HEK293 (cell line): ENCODE measurements around the gene C14orf119.

Experiments used
- EGR2 ChIP-seq: fragments of 450-650 bp; formaldehyde crosslinking; IDR thresholded peaks from 2 replicates; pipeline ENCODE4 v1.5.1; 2016; ENCODE audit warnings: low read depth, missing biosample characterization, missing genetic modification characterization
- GLIS1 ChIP-seq: fragments of 450-650 bp; formaldehyde crosslinking; IDR thresholded peaks from 2 replicates; pipeline ENCODE4 v1.5.1; 2016; ENCODE audit warnings: missing biosample characterization, missing genetic modification characterization
- HIC1 ChIP-seq: fragments of 450-650 bp; formaldehyde crosslinking; IDR thresholded peaks from 2 replicates; pipeline ENCODE4 v1.5.1; 2016; ENCODE audit warnings: missing biosample characterization, missing genetic modification characterization
- KLF1 ChIP-seq: fragments of 450-650 bp; formaldehyde crosslinking; IDR thresholded peaks from 2 replicates; pipeline ENCODE4 v1.5.1; 2016; ENCODE audit warnings: missing biosample characterization, missing genetic modification characterization
- KLF7 ChIP-seq: fragments of 450-650 bp; formaldehyde crosslinking; IDR thresholded peaks from 2 replicates; pipeline ENCODE4 v1.5.1; 2016; ENCODE audit warnings: missing biosample characterization, missing genetic modification characterization, borderline replicate concordance
- MZF1 ChIP-seq: fragments of 450-650 bp; formaldehyde crosslinking; IDR thresholded peaks from 2 replicates; pipeline ENCODE4 v1.5.1; 2017; ENCODE audit warnings: missing biosample characterization, missing genetic modification characterization, borderline replicate concordance
- RBAK ChIP-seq: fragments of 450-650 bp; formaldehyde crosslinking; IDR thresholded peaks from 2 replicates; pipeline ENCODE4 v1.5.1; 2016; ENCODE audit warnings: missing biosample characterization, missing genetic modification characterization
- REPIN1 ChIP-seq: fragments of 450-650 bp; formaldehyde crosslinking; IDR thresholded peaks from 2 replicates; pipeline ENCODE4 v1.5.1; 2017; ENCODE audit warnings: missing biosample characterization, missing genetic modification characterization, low read depth
- REST ChIP-seq: fragments of 450-650 bp; formaldehyde crosslinking; IDR thresholded peaks from 2 replicates; pipeline ENCODE4 v1.5.1; 2016; ENCODE audit warnings: missing biosample characterization, missing genetic modification characterization
- SCRT1 ChIP-seq: fragments of 450-650 bp; formaldehyde crosslinking; IDR thresholded peaks from 2 replicates; pipeline ENCODE4 v1.5.1; 2016; ENCODE audit warnings: missing biosample characterization, missing genetic modification characterization, borderline replicate concordance
- SP2 ChIP-seq: fragments of 450-650 bp; formaldehyde crosslinking; IDR thresholded peaks from 2 replicates; pipeline ENCODE4 v1.5.1; 2016; ENCODE audit warnings: missing biosample characterization, missing genetic modification characterization
- TCF7L2 ChIP-seq: IDR thresholded peaks from 2 replicates; pipeline ENCODE4 v1.6.1; 2011; ENCODE audit warnings: low read depth, mild to moderate bottlenecking, inconsistent platforms, low read length, moderate library complexity, borderline replicate concordance
- ZBTB48 ChIP-seq: fragments of 450-650 bp; formaldehyde crosslinking; IDR thresholded peaks from 2 replicates; pipeline ENCODE4 v1.5.1; 2016; ENCODE audit warnings: missing biosample characterization, missing genetic modification characterization
- ZBTB49 ChIP-seq: fragments of 450-650 bp; formaldehyde crosslinking; IDR thresholded peaks from 2 replicates; pipeline ENCODE4 v1.5.1; 2016; ENCODE audit warnings: missing biosample characterization, missing genetic modification characterization, low read depth
- ZFP3 ChIP-seq: fragments of 450-650 bp; formaldehyde crosslinking; IDR thresholded peaks from 2 replicates; pipeline ENCODE4 v1.5.1; 2016; ENCODE audit warnings: low read depth, missing biosample characterization, missing genetic modification characterization
- ZFP69B ChIP-seq: fragments of 450-650 bp; formaldehyde crosslinking; IDR thresholded peaks from 2 replicates; pipeline ENCODE4 v1.5.1; 2016; ENCODE audit warnings: missing biosample characterization, missing genetic modification characterization
- ZNF335 ChIP-seq: fragments of 450-650 bp; formaldehyde crosslinking; conservative IDR thresholded peaks from 2 replicates; pipeline ENCODE4 v1.5.1; 2016; ENCODE audit warnings: missing biosample characterization, missing genetic modification characterization
- ZNF341 ChIP-seq: fragments of 450-650 bp; formaldehyde crosslinking; IDR thresholded peaks from 2 replicates; pipeline ENCODE4; 2016; ENCODE audit warnings: low read depth, missing biosample characterization, missing genetic modification characterization
- ZNF366 ChIP-seq: fragments of 450-650 bp; formaldehyde crosslinking; conservative IDR thresholded peaks from 2 replicates; pipeline ENCODE4 v1.5.1; 2016; ENCODE audit warnings: missing biosample characterization, missing genetic modification characterization
- ZNF391 ChIP-seq: fragments of 450-650 bp; formaldehyde crosslinking; IDR thresholded peaks from 2 replicates; pipeline ENCODE4 v1.5.1; 2016; ENCODE audit warnings: low read depth, missing biosample characterization, missing genetic modification characterization, borderline replicate concordance
- ZNF529 ChIP-seq: fragments of 450-650 bp; formaldehyde crosslinking; IDR thresholded peaks from 2 replicates; pipeline ENCODE4 v1.5.1; 2017; ENCODE audit warnings: missing genetic modification characterization, missing biosample characterization; ENCODE audit not compliant: insufficient replicate concordance
- ZNF571 ChIP-seq: fragments of 450-650 bp; formaldehyde crosslinking; IDR thresholded peaks from 2 replicates; pipeline ENCODE4 v1.5.0; 2017; ENCODE audit warnings: missing biosample characterization, missing genetic modification characterization
- ZNF768 ChIP-seq: fragments of 450-650 bp; formaldehyde crosslinking; IDR thresholded peaks from 2 replicates; pipeline ENCODE4 v1.5.1; 2018; ENCODE audit warnings: missing biosample characterization, mild to moderate bottlenecking, missing genetic modification characterization
- TF ChIP-seq, protein P1 (sequence below): fragments of 450-650 bp; formaldehyde crosslinking; optimal IDR thresholded peaks from 2 replicates; pipeline ENCODE3; 2016; ENCODE audit warnings: missing biosample characterization, mild to moderate bottlenecking, missing genetic modification characterization
- TF ChIP-seq, protein P2 (sequence below): fragments of 450-650 bp; formaldehyde crosslinking; IDR thresholded peaks from 2 replicates; pipeline ENCODE4 v1.5.1; 2016; ENCODE audit warnings: missing biosample characterization, missing genetic modification characterization
- TF ChIP-seq, protein P3 (sequence below): fragments of 450-650 bp; formaldehyde crosslinking; IDR thresholded peaks from 2 replicates; pipeline ENCODE4 v1.5.1; 2016; ENCODE audit warnings: missing biosample characterization, missing genetic modification characterization

The C14orf119 gene

GRCh38 chr14:23057757-23058653 is 37.3 kb upstream of the C14orf119 start (continued):
- TF ChIP-seq, protein P1, sequence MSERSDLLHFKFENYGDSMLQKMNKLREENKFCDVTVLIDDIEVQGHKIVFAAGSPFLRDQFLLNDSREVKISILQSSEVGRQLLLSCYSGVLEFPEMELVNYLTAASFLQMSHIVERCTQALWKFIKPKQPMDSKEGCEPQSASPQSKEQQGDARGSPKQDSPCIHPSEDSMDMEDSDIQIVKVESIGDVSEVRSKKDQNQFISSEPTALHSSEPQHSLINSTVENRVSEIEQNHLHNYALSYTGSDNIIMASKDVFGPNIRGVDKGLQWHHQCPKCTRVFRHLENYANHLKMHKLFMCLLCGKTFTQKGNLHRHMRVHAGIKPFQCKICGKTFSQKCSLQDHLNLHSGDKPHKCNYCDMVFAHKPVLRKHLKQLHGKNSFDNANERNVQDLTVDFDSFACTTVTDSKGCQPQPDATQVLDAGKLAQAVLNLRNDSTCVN (tag by site-specific recombination), result peak; percentile 88
- TF ChIP-seq ZBTB48, result peak; percentile 88; the same call in 1 of the 2 replicates
- TF ChIP-seq ZNF335 (tag by site-specific recombination), result peak; percentile 86
- TF ChIP-seq ZFP3 (tag by site-specific recombination), result no peak
- 0 out of 2 replicates have a peak, but pooled peaks have one; percentile 16 for TF ChIP-seq KLF7 (tag by site-specific recombination)
- TF ChIP-seq, protein P2, sequence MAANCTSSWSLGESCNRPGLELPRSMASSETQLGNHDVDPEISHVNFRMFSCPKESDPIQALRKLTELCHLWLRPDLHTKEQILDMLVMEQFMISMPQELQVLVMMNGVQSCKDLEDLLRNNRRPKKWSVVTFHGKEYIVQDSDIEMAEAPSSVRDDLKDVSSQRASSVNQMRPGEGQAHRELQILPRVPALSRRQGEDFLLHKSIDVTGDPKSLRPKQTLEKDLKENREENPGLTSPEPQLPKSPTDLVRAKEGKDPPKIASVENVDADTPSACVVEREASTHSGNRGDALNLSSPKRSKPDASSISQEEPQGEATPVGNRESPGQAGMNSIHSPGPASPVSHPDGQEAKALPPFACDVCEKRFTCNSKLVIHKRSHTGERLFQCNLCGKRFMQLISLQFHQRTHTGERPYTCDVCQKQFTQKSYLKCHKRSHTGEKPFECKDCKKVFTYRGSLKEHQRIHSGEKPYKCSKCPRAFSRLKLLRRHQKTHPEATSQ (tag by site-specific recombination), result peak; percentile 60; the same call in 1 of the 2 replicates
- TF ChIP-seq ZBTB49 (tag by site-specific recombination), result no peak
- TF ChIP-seq REPIN1 (tag by site-specific recombination), result no peak
- TF ChIP-seq SP2 (tag by site-specific recombination), result peak; percentile 67
- TF ChIP-seq GLIS1 (tag by site-specific recombination), result peak; percentile 83
- TF ChIP-seq ZNF768 (tag by site-specific recombination), result no peak
- TF ChIP-seq ZNF366, result no peak
- no peak for TF ChIP-seq ZNF571 (tag by site-specific recombination)
- TF ChIP-seq, protein P3, sequence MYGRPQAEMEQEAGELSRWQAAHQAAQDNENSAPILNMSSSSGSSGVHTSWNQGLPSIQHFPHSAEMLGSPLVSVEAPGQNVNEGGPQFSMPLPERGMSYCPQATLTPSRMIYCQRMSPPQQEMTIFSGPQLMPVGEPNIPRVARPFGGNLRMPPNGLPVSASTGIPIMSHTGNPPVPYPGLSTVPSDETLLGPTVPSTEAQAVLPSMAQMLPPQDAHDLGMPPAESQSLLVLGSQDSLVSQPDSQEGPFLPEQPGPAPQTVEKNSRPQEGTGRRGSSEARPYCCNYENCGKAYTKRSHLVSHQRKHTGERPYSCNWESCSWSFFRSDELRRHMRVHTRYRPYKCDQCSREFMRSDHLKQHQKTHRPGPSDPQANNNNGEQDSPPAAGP (tag by site-specific recombination), result peak; percentile 83
- 0 out of 2 replicates have a peak, but pooled peaks have one; percentile 68 for TF ChIP-seq ZNF391 (tag by site-specific recombination)
- 0 out of 2 replicates have a peak, but pooled peaks have one; percentile 19 for TF ChIP-seq KLF1 (tag by site-specific recombination)
- no peak for TF ChIP-seq ZNF529 (tag by site-specific recombination)
- TF ChIP-seq EGR2, result peak; percentile 47; the same call in 1 of the 2 replicates
- peak; percentile 71; the same call in 1 of the 2 replicates for TF ChIP-seq ZFP69B (tag by site-specific recombination)
- peak; percentile 77 for TF ChIP-seq HIC1
- TF ChIP-seq ZNF341 (tag by site-specific recombination), result peak; percentile 66
- no peak for TF ChIP-seq SCRT1 (tag by site-specific recombination)
- TF ChIP-seq TCF7L2, result no peak
- TF ChIP-seq RBAK (tag by site-specific recombination), result no peak
- TF ChIP-seq REST (tag by site-specific recombination), result no peak; the same call in 1 of the 2 replicates
- 0 out of 2 replicates have a peak, but pooled peaks have one; percentile 26 for TF ChIP-seq MZF1 (tag by site-specific recombination)
